OCI-M2 (cell line): ENCODE results near the gene CAMSAP1.

Experiments
- DNase-seq: peaks from one replicate; lab custom pipeline; 2025; ENCODE audit not compliant: unreplicated experiment; lab: John Stamatoyannopoulos, UW

The CAMSAP1 gene

DNA sequence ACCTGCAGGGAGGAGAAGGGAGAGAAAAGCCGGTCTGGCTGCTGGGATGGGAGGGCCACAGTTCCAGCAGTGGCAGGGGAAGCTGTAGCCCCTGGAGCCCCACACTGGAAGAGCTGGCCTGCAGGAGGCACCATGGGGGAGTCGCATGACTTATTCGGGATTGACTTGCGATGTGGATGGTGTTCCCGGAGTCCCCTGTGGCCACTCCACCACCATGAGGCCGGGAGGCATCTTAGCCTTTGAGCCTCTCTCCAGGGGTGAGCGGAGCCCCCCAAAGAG lies 113.3 kb downstream of the CAMSAP1 start:
- no peak for DNase-seq

GRCh38 chr9:135793221-135794056 lies 113.9 kb downstream of the CAMSAP1 start:
- no peak for DNase-seq

DNA sequence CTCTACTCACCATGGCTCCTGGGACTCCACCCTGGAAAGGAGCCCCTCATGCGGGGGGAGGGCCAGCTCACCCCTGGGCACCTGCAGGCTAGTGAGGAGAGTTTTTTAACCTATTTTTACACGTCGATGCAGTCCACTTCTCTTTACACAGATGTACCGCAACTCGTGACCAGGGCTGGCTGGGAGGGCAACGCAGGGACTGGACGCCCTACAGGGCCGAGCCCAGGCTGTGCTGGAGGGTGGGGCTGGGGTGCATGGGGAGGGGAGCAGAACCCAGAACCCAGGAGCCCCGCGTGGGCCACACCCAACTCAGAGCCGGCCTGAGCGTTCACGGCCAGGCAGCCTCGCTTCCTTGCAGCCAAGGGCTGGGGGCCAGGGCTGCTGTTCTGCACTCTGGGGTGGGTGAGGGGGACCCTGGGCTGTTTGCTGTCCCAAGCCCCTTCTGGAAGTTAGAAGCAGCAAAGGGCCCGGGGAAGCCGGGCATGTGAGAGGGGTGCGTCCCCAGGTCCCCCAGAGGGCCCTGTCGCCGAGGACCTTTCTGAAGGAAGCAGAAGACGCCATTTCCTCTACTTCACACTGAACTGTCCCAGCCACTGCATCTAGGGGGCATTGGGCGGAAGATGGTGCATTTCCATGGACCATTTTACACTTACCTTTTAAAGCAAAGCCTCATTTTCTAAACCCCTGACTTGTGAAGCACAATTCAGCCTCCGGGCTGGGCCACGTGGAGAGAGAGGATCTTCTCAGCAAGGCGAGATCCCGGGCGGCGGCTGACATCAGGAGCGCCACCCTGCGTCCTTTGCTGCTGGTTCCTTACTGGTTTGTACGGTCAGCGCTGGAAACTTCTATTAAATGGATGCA lies 114.8 kb downstream of the CAMSAP1 start:
- no peak for DNase-seq

- DNase-seq = no peak
Measured at GRCh38 chr9:135791431-135792267, 115.7 kb downstream of the CAMSAP1 start.

- no peak for DNase-seq
Measured at GRCh38 chr9:135790850-135791249, 116.5 kb downstream of the CAMSAP1 start.

- DNase-seq = no peak
Measured at GRCh38 chr9:135790356-135790755, 117.0 kb downstream of the CAMSAP1 start.

- no peak for DNase-seq
Measured at GRCh38 chr9:135789838-135790291, 117.5 kb downstream of the CAMSAP1 start.

DNA sequence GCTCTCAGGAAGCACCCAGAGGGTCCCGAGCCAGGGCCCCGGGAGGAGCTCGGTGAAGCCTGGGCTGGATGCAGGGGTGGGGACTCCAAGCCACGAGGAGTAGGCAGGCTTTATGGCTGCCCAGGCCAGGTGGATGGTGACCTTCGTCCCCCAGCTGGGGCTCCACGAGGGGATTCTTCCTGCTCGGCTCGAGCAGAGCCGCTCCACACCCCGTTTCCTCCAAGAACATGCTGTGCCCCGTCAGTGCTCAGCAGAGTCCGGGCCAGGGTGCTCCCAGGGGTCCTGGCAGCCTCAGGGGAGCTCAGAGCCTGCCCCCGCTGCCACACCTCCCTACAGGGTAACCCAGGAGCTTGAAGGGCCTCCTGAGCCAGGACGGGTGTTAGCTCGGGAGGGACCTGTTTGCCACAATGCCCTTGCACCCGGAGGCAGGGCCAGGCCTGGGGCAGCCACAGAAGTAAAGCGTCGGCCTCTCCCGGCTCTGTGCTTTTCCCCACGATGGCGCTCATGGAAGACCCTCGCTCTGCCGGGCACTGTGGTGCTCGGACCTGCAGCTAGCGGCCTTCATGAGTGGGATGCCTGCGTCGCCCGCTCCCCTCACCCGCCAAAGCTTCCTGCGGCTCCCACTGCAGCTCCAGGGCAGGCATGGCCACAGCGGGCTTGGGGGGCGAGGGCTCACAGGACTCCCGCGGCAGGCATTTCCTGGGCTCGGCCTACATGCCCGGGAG lies 118.6 kb downstream of the CAMSAP1 start:
- DNase-seq = no peak

DNA sequence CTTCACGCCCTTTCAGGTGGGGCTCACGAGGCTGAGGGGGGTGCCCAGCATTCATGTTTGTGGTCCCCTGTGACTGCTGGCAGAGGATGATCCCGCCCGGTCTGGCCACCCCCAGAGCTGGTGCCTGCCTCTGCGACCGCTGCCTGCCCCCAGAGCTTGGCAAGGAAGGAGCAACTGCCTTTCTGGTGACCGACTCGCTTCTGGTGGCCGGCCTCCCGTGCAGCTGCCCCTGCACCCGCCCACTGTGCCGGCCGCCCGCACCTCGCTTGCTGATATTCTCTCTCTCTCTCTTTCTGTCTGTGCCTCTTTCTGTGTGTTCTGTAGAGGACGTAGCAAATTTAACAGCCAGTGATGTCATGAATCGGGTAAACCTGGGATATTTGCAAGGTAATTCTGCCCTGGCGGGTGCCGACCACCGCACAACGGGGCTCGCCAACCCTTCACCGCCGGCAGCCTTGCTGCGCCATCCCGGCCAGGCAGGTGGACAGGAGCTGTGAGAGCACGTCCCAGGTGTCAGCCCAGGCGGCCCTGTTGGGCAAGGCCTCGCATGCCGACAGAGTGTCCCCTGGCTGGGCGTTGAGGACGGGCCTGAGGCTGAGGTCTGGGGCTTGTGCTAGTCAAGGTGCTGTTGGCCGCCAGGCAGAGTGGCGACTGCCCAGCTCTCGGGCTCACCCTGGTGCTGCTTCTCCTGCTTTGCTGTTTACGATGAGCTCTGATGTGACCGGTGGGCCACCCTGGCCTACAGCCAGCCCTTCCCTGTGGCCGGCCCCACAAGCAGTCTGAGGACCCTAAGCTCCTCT lies 119.4 kb downstream of the CAMSAP1 start:
- DNase-seq = no peak

DNA sequence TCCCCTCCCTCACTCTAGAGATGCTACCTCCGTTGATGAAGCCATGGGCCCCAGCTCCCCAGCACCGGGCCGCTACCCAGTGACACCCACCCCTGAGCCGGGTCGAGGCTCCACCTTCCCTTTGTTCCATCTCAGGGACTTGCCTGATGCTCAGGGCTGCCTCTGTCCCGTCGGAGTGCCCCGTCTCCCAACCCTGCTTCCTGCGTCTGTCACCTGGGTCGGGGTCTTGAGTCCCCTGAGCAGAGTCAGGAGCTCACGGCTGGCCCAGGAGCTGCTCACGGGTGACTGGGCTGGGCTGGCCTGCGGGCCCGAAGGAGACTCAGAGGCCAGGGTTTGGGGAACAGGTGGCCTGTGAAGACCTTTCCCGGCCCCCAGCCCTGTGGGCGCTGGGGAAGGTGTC lies 120.0 kb downstream of the CAMSAP1 start:
- DNase-seq = no peak

- DNase-seq = no peak
Measured at GRCh38 chr9:135786146-135786690, 121.1 kb downstream of the CAMSAP1 start.

DNA sequence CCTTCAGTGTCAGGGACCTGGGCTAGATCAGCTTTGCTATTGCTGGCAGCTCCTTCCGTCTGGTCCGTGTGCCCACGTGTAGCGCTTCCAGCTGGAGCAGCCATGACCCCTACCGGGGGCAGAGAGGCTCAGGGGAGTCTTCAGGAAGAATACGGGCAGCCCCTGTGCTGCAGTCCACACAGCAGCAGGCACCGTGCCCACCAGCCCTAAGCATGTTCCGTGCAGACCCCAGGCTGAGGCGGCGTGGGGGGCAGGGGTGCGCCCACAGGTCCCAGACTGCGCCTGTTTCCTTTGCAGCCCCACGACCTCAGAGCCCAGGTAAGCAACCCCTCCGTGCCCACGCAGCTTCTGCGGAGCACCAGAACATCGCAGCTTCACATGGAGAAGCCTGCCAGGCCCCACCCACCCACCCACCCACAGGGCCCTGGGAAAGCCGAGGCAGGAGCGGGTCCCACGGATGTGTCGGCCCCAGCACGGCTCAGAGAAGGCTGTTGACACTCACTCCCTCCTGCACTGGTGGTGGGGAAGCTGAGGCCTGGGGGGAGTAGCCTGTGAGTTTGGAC lies 122.3 kb downstream of the CAMSAP1 start:
- DNase-seq = no peak

DNA sequence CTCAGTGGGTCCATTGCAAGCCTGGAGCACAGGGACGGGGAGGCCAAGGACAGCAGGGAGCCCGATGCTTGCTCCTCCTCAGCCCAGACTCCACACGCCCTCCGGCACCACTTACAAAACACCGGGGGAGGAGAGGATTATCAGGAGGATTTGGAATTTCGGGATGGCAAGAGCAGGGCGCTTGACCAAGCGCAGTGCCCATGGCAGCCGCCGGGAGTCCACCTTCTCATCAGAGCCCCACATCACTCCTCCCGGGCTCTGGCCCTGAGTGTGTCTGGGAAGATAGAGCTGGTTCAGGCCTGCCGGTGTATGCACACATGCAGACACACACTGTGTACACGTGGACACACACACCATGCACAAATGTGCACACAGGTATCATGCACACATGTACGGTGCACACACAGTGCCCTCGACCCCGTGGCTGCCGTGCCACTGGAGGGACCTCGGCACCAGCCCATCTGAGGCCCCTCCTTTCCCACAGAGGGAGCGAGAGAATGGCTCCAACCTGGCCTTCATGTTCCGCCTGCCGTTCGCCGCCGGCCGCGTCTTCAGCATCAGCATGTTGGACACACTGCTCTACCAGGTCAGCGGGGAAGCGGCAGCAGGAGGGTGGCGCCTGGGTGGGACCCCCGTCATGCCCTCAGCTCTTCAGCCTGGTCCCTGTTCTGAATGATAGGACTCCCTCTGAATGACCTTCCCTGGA lies 123.7 kb downstream of the CAMSAP1 start:
- DNase-seq = no peak

DNA sequence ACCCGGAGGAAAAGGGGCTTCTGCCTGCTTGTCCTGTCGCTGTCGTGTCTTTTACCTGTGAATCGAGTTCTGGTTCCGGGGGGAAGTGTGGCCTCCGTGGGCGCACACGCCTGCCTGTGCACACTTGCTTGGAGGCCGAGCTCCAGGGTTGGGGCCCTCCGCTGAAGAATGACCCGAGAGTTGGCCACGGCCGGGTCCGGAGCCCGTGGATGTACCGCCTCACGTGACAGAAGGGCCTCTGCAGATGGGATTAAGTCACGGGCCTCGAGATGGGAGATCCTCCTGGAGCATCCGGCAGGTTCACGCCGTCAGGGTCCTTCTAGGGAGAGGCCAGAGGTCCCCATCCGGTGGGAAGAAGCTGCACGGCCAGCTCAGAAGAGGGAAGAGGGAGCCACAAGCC lies 124.4 kb downstream of the CAMSAP1 start:
- DNase-seq = no peak

GRCh38 chr9:135780626-135781025 lies 126.7 kb downstream of the CAMSAP1 start:
- DNase-seq = no peak

DNA sequence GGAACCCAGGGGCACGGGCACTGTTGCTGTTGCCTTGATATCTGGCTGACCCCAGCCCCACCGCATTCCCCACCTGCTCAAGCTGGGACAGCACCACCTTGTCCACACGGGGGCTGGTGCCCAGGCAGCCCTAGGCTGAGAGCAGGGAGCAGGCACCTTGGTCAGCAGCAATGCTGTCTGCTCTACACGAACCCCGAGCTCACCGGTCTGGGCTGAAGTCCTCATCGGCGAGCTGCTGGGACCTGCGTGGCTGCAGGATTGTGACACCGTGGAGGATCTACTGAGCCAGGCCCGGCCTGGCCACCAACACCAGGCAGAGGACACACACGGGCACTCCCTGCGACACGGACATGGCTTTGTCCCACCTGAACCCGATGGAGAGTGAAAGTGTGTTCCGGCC lies 127.3 kb downstream of the CAMSAP1 start:
- DNase-seq = no peak

- no peak for DNase-seq
Measured at GRCh38 chr9:135779571-135779970, 127.8 kb downstream of the CAMSAP1 start.

DNA sequence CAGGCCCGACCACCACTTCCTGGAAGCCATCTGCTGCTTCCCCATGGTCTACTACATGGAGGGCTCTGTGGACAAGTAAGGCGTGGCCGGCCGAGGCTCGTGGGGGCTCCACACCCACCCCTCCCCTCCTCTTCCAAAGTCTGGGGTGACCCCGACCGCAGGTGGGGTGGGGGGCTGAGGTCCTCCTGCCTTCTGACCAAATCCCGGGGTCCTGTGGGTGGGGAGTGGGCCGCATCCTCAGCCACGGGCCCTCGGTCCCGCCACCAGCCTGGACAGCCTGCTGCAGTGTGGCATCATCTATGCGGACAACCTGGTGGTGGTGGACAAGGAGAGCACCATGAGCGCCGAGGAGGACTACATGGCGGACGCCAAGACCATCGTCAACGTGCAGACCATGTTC lies 128.9 kb downstream of the CAMSAP1 start:
- DNase-seq = no peak
